ENCODE data around the gene DAZAP1.

DAZAP1 gene

GRCh38 chr19:1377176-1377964 is 30.0 kb upstream of the DAZAP1 start:
- TF ChIP-seq FOXP2 (optimal IDR thresholded peaks at IDR 0.05; ENCODE audit: borderline replicate concordance, extremely low read depth, extremely low read length, insufficient read depth) = no peak
- no peak for TF ChIP-seq POLR2AphosphoS5 (IDR thresholded peaks at IDR 0.05; ENCODE audit: low read depth, low read length)
- TF ChIP-seq SIN3A (IDR thresholded peaks at IDR 0.05; ENCODE audit: borderline replicate concordance, insufficient read depth, low read length) = no peak
- TF ChIP-seq TAF1 (IDR thresholded peaks at IDR 0.05; ENCODE audit: borderline replicate concordance, insufficient read depth, low read length) = no peak
- TF ChIP-seq, protein P1, sequence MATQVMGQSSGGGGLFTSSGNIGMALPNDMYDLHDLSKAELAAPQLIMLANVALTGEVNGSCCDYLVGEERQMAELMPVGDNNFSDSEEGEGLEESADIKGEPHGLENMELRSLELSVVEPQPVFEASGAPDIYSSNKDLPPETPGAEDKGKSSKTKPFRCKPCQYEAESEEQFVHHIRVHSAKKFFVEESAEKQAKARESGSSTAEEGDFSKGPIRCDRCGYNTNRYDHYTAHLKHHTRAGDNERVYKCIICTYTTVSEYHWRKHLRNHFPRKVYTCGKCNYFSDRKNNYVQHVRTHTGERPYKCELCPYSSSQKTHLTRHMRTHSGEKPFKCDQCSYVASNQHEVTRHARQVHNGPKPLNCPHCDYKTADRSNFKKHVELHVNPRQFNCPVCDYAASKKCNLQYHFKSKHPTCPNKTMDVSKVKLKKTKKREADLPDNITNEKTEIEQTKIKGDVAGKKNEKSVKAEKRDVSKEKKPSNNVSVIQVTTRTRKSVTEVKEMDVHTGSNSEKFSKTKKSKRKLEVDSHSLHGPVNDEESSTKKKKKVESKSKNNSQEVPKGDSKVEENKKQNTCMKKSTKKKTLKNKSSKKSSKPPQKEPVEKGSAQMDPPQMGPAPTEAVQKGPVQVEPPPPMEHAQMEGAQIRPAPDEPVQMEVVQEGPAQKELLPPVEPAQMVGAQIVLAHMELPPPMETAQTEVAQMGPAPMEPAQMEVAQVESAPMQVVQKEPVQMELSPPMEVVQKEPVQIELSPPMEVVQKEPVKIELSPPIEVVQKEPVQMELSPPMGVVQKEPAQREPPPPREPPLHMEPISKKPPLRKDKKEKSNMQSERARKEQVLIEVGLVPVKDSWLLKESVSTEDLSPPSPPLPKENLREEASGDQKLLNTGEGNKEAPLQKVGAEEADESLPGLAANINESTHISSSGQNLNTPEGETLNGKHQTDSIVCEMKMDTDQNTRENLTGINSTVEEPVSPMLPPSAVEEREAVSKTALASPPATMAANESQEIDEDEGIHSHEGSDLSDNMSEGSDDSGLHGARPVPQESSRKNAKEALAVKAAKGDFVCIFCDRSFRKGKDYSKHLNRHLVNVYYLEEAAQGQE (IDR thresholded peaks at IDR 0.05; ENCODE audit: insufficient read depth in 1 of 2, low read depth in 2 of 2, low read length in 2 of 2) = no peak

- TF ChIP-seq POLR2AphosphoS5 (IDR thresholded peaks at IDR 0.05; ENCODE audit: low read depth, low read length) (no peak), TAF1 (IDR thresholded peaks at IDR 0.05; ENCODE audit: borderline replicate concordance, insufficient read depth, low read length) (no peak), SIN3A (IDR thresholded peaks at IDR 0.05; ENCODE audit: borderline replicate concordance, insufficient read depth, low read length) (no peak), FOXP2 (optimal IDR thresholded peaks at IDR 0.05; ENCODE audit: borderline replicate concordance, extremely low read depth, extremely low read length, insufficient read depth) (no peak)
- TF ChIP-seq, protein P1 (IDR thresholded peaks at IDR 0.05; ENCODE audit: insufficient read depth in 1 of 2, low read depth in 2 of 2, low read length in 2 of 2) = no peak
Measured at GRCh38 chr19:1377965-1378785, 29.2 kb upstream of the DAZAP1 start.

- no peak for TF ChIP-seq POLR2AphosphoS5 (IDR thresholded peaks at IDR 0.05; ENCODE audit: low read depth, low read length)
- TF ChIP-seq TAF1 (IDR thresholded peaks at IDR 0.05; ENCODE audit: borderline replicate concordance, insufficient read depth, low read length) = no peak
- TF ChIP-seq FOXP2 (optimal IDR thresholded peaks at IDR 0.05; ENCODE audit: borderline replicate concordance, extremely low read depth, extremely low read length, insufficient read depth) = no peak
- TF ChIP-seq, protein P1 (IDR thresholded peaks at IDR 0.05; ENCODE audit: insufficient read depth in 1 of 2, low read depth in 2 of 2, low read length in 2 of 2) = no peak
- TF ChIP-seq SIN3A (IDR thresholded peaks at IDR 0.05; ENCODE audit: borderline replicate concordance, insufficient read depth, low read length) = no peak
Measured at GRCh38 chr19:1379126-1379905, 28.1 kb upstream of the DAZAP1 start.

- TF ChIP-seq POLR2AphosphoS5 (IDR thresholded peaks at IDR 0.05; ENCODE audit: low read depth, low read length) (no peak), SIN3A (IDR thresholded peaks at IDR 0.05; ENCODE audit: borderline replicate concordance, insufficient read depth, low read length) (no peak), TAF1 (IDR thresholded peaks at IDR 0.05; ENCODE audit: borderline replicate concordance, insufficient read depth, low read length) (no peak), FOXP2 (optimal IDR thresholded peaks at IDR 0.05; ENCODE audit: borderline replicate concordance, extremely low read depth, extremely low read length, insufficient read depth) (no peak)
- TF ChIP-seq, protein P1 (IDR thresholded peaks at IDR 0.05; ENCODE audit: insufficient read depth in 1 of 2, low read depth in 2 of 2, low read length in 2 of 2) = no peak
Measured at GRCh38 chr19:1379961-1380489, 27.4 kb upstream of the DAZAP1 start.
